Omental fat pad (tissue), 4 donors: ENCODE measurements around the gene RAB19. TPM values are rescaled to one million over a fixed set of nuclear protein-coding genes. Genes with fewer than 3 reads are reported as not detected.

Source experiments
- ATAC-seq: fragments of 150-250 bp; one replicate; pipeline ENCODE4 v1.9.1; 2016; ENCODE audit warnings: mild to moderate bottlenecking, moderate library complexity; ENCODE audit not compliant: low FRiP score
- DNase-seq: peaks from one replicate; pipeline ENCODE4 v3.0.0-alpha.2; 2019; ENCODE audit warnings: low spot score
- CTCF ChIP-seq, 3 donors: fragments of 450-650 bp; IDR thresholded peaks; one replicate each; pipeline ENCODE4 v1.5.1; 2016 to 2017; ENCODE audit warnings: antibody characterized with exemption in 3 of 3, mild to moderate bottlenecking in 3 of 3, moderate library complexity in 2 of 3
- total RNA-seq, 4 donors: library from RNA; depleted of rRNA; stranded (reverse); fragments of >200 nt; gene quantifications; one replicate each; pipeline ENCODE4 v1.1.0, GENCODE V29; 2016

The RAB19 gene
- total RNA-seq, 4 donors from 2014 or later: 1.3 TPM; not detected in 3

GRCh38 chr7:140418653-140419052 lies 14.8 kb downstream of the RAB19 start:
- ATAC-seq (no peak), DNase-seq (no peak)
- TF ChIP-seq CTCF (IDR thresholded peaks at IDR 0.05): no peak

- ATAC-seq (no peak), DNase-seq (no peak)
- no peak for TF ChIP-seq CTCF (IDR thresholded peaks at IDR 0.05)
Measured at GRCh38 chr7:140421521-140421920, 17.7 kb downstream of the RAB19 start.

- no peak for ATAC-seq
- DNase-seq: no peak
- no peak for TF ChIP-seq CTCF (IDR thresholded peaks at IDR 0.05)
Measured at GRCh38 chr7:140423501-140423900, 19.6 kb downstream of the RAB19 start.

GRCh38 chr7:140425718-140426117 lies 21.9 kb downstream of the RAB19 start:
- TF ChIP-seq CTCF (IDR thresholded peaks at IDR 0.05): no peak
- DNase-seq (no peak), ATAC-seq (no peak)

- DNase-seq: no peak
- no peak for ATAC-seq
- TF ChIP-seq CTCF (IDR thresholded peaks at IDR 0.05): no peak
Measured at GRCh38 chr7:140426130-140426529, 22.3 kb downstream of the RAB19 start.

- DNase-seq: no peak
Measured at GRCh38 chr7:140433396-140433795, 29.5 kb downstream of the RAB19 start.

More at GRCh38 chr7:140433396-140433795, 29.5 kb downstream of the RAB19 start:
- ATAC-seq: no peak
- no peak for TF ChIP-seq CTCF (IDR thresholded peaks at IDR 0.05)
